ENCODE data around the gene PITPNM2. TPM values are rescaled to one million over a fixed set of nuclear protein-coding genes. Genes with fewer than 3 reads are reported as not detected.

Gene PITPNM2
- total RNA-seq, 2 donors from 2014 or later: 2.4 to 15.7 TPM

DNA sequence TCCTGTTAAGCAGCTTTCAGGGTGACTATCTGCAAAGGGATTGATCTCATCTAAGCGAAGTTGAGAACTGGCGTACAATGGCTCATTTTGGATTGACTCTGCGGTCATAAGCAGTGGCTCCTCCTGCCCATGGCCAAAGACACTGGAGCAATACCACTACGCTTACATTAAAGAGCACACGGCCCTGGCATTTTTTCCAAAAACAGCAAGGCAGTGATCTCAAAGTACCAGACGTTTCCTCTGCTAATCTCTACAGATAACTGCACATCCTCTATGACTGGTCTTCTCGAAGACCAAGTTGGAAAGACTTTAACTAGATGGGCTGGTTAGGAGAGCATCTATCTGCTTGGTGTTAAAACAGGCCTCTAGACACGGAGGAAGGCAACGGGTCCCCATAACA, 2.7 kb downstream of the PITPNM2 start:
- intact Hi-C loops (cut with DNase I): no loop called here
- Histone ChIP-seq H3K27ac (no peak overlapping the region), H3K4me1 (replicated peaks) (peaks cover 6% of the 10 kb centered on the region), H3K4me3 (no peak overlapping the region), H3K9me3 (no peaks in the 10 kb centered on the region), H3K36me3 (no peaks in the 10 kb centered on the region), H3K27me3 (replicated peaks; ENCODE audit: insufficient read depth) (no peaks in the 10 kb centered on the region)
- WGBS: 77% methylated on average over 9 of the region's 9 CpGs
- no peak for DNase-seq (ENCODE audit: low spot score)
- TF ChIP-seq, protein P1, sequence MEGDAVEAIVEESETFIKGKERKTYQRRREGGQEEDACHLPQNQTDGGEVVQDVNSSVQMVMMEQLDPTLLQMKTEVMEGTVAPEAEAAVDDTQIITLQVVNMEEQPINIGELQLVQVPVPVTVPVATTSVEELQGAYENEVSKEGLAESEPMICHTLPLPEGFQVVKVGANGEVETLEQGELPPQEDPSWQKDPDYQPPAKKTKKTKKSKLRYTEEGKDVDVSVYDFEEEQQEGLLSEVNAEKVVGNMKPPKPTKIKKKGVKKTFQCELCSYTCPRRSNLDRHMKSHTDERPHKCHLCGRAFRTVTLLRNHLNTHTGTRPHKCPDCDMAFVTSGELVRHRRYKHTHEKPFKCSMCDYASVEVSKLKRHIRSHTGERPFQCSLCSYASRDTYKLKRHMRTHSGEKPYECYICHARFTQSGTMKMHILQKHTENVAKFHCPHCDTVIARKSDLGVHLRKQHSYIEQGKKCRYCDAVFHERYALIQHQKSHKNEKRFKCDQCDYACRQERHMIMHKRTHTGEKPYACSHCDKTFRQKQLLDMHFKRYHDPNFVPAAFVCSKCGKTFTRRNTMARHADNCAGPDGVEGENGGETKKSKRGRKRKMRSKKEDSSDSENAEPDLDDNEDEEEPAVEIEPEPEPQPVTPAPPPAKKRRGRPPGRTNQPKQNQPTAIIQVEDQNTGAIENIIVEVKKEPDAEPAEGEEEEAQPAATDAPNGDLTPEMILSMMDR (IDR thresholded peaks at IDR 0.05): no peak
- TF ChIP-seq POLR2AphosphoS5 (IDR thresholded peaks at IDR 0.05) (no peak), POLR2A (IDR thresholded peaks at IDR 0.05) (no peak)

DNA sequence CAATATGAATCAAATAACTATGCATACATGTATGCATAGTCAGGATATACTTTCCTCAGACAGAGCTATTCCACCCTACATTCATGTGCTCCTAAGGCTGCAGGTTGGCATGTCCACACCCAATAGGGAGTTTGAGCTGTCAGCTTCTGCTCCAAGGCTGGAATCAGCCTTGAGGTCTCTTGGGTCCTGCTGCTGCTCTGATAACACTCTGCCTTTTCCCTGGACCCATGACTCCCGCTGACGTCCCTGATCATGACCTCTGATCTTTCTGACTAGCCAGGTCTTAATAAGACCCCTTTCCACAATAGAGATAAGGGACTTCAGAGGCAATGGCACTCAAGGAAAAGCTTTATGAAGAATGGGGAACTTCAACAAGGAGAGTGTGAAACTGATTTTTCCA, 5.7 kb downstream of the PITPNM2 start:
- intact Hi-C loops (cut with DNase I): no loop called here
- no peak for DNase-seq (ENCODE audit: low spot score)
- TF ChIP-seq POLR2A (IDR thresholded peaks at IDR 0.05) (no peak), POLR2AphosphoS5 (IDR thresholded peaks at IDR 0.05) (no peak)
- TF ChIP-seq, protein P1 (IDR thresholded peaks at IDR 0.05): no peak

DNA sequence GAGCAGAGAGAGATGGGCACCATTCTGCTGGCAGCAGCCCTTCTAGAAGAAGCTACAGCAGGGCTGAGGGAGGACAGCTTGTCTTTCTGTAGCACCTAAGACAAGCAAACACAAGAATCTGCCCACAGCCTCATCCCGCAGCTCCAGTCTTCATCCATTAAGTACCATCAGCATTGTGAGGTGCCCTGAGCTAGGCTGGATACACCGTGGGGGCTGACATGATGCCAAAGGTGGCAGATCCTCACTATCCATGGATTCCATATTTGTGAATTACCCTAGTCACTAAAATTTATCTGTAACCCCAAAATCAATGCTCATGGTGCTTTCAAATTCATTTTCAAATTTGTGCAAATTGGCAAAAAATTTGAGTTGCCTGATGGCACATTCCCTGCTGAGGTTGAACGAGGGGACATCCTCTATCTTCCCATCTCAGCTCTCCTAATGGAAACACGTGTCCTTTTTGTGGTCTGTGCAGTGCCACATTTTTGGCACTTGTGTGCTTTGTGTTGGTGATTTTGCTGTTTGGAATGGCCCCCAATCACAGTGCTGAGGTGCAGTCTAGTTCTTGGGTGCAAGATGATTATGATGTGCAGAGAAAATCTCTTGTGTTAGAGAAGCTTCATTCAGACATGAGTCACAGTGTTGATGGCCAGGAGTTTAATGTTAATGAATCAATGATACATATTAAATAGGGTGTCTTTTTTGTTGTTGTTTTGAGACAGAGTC, 7.0 kb downstream of the PITPNM2 start:
- no peak for DNase-seq (ENCODE audit: low spot score)
- no peaks in the 10 kb centered on the region for H3K36me3 ChIP-seq
- H3K9me3 ChIP-seq: no peaks in the 10 kb centered on the region
- TF ChIP-seq POLR2AphosphoS5 (IDR thresholded peaks at IDR 0.05) (no peak), POLR2A (IDR thresholded peaks at IDR 0.05) (no peak)
- TF ChIP-seq, protein P1 (IDR thresholded peaks at IDR 0.05): no peak
- intact Hi-C loops (cut with DNase I): loop anchor here (5.0 kb wide), 1 partner anchor 47 kb away; no protein-coding TSS in a partner anchor
- H3K4me3 ChIP-seq: no peak overlapping the region
- 76% methylated on average over 4 of the region's 4 CpGs for WGBS
- peaks cover 10% of the 10 kb centered on the region for H3K4me1 ChIP-seq (replicated peaks)
- no peak overlapping the region for H3K27ac ChIP-seq
- no peaks in the 10 kb centered on the region for H3K27me3 ChIP-seq (replicated peaks; ENCODE audit: insufficient read depth)

More for the DNA sequence above, 5.7 kb downstream of the PITPNM2 start:
- no peak overlapping the region for H3K27ac ChIP-seq
- WGBS: 80% methylated on average over 2 of the region's 2 CpGs
- peaks cover 13% of the 10 kb centered on the region for H3K4me1 ChIP-seq (replicated peaks)
- H3K36me3 ChIP-seq: no peaks in the 10 kb centered on the region
- no peaks in the 10 kb centered on the region for H3K9me3 ChIP-seq
- H3K27me3 ChIP-seq (replicated peaks; ENCODE audit: insufficient read depth): no peaks in the 10 kb centered on the region
- no peak overlapping the region for H3K4me3 ChIP-seq

DNA sequence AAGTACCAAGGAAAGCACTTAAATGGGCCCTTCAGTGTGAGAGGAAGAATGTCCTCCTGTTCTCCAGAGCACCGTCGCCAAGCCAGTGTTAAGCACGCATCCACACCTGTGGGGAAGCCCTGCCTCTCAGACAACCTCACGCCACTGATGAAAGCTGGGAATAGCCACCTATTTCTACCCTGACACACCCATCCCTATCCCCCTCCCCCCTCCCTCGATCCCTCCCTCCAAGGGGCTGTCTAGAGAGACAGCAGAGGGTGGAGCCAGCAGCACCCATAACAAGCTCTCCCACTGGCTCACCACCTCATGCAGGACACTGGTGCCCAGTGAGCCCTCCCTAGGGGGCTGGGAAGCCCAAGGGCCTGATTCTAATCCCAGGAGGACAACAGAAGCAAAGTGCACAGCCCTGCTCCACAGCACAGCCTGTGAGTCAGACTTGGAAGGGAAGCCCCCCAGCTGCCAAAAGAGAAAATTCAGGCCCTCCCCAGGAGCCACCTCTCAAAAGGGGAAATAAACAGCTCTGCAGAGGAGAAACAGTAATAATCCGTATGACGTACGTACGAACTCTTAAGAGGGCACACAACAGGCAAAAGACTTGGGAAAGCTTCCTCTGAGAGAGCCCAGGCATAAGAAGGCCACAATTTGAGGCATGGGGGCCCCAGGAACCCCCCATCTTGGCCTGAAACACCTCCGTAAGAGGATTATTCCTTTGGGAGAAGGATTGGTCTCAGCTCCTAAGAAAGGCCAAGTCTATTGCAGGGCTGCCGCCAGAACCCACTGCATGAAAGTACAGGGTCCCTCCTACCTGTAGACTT, 7.8 kb downstream of the PITPNM2 start:
- Histone ChIP-seq H3K36me3 (no peaks in the 10 kb centered on the region), H3K27me3 (replicated peaks; ENCODE audit: insufficient read depth) (no peaks in the 10 kb centered on the region), H3K27ac (no peak overlapping the region), H3K4me3 (no peak overlapping the region), H3K9me3 (no peaks in the 10 kb centered on the region), H3K4me1 (replicated peaks) (peaks cover 10% of the 10 kb centered on the region)
- no peak for DNase-seq (ENCODE audit: low spot score)
- 68% methylated on average over 11 of the region's 11 CpGs for whole genome bisulfite sequencing
- intact Hi-C loops (cut with DNase I): loop anchor here (5.0 kb wide), 1 partner anchor 46 kb away; no protein-coding TSS in a partner anchor
- TF ChIP-seq POLR2AphosphoS5 (IDR thresholded peaks at IDR 0.05) (no peak), POLR2A (IDR thresholded peaks at IDR 0.05) (no peak)
- TF ChIP-seq, protein P1 (IDR thresholded peaks at IDR 0.05): no peak
